HL-60 (cell line): ENCODE measurements around the gene ITGA7.

Experiments
- CTCF ChIP-seq: IDR thresholded peaks from one replicate; pipeline ENCODE4 v1.5.1; 2011; ENCODE audit warnings: low read length, control low read depth, inconsistent platforms; ENCODE audit not compliant: insufficient read depth
- POLR2AphosphoS5 ChIP-seq: IDR thresholded peaks from 2 replicates; pipeline ENCODE4 v1.6.1; 2012; ENCODE audit warnings: low read depth

- no peak for TF ChIP-seq CTCF
- TF ChIP-seq POLR2AphosphoS5: no peak
Measured at GRCh38 chr12:55654511-55655214, 53.0 kb downstream of the ITGA7 start.
